ENCODE measurements around the gene TMEM181. TPM values are rescaled to one million over a fixed set of nuclear protein-coding genes. Genes with fewer than 3 reads are reported as not detected.

Gene TMEM181
- total RNA-seq, 3 donors from 2014 or later: 17.0 to 29.3 (median 28.5) TPM

GRCh38 chr6:158635427-158636073 is 75.7 kb downstream of the TMEM181 start:
- no peaks in the 10 kb centered on the region for H3K4me1 ChIP-seq
- no peak for TF ChIP-seq POLR2A (IDR thresholded peaks at IDR 0.05)
- no peak for TF ChIP-seq CTCF (IDR thresholded peaks at IDR 0.05)
- TF ChIP-seq POLR2AphosphoS5 (IDR thresholded peaks at IDR 0.05): no peak
- H3K4me3 ChIP-seq: no peak overlapping the region
- no peaks in the 10 kb centered on the region for H3K36me3 ChIP-seq
- intact Hi-C loops (cut with DNase I; ENCODE audit: low total_unique reads): no loop called here
- no peaks in the 10 kb centered on the region for H3K9me3 ChIP-seq
- no peak for DNase-seq (ENCODE audit: low spot score in 2 of 2)
- H3K27ac ChIP-seq: no peak overlapping the region
- no peaks in the 10 kb centered on the region for H3K27me3 ChIP-seq

- TF ChIP-seq POLR2A (IDR thresholded peaks at IDR 0.05) (no peak), CTCF (IDR thresholded peaks at IDR 0.05) (no peak), POLR2AphosphoS5 (IDR thresholded peaks at IDR 0.05) (no peak)
- intact Hi-C loops (cut with DNase I; ENCODE audit: low total_unique reads): no loop called here
These were observed 76.9 kb downstream of the TMEM181 start for GRCh38 chr6:158636778-158637177.

DNA sequence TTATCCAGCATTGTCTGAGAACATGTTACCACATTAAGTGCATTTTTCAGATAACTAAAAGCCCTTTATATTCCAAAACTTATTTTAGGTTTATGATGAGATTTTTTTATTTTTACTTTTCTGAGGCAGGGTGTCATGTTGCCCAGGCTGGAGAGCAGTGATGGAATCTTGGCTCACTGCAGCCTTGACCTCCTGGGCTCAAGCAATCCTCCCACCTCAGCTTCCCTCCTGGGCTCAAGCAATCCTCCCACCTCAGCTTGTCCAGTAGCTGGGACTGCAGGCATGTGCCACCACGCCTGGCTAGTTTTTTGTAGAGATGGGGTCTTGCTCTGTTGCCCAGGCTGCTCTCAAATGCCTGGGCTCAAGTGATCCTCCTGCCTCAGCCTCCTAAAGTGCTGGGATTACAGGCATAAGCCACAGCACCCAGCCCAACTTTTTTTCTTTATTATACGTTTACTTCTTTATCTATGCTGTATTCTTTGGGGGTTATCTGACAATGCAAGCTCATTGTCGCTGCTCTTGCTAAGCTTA is 78.5 kb downstream of the TMEM181 start:
- intact Hi-C loops (cut with DNase I; ENCODE audit: low total_unique reads): no loop called here
- no peak overlapping the region for H3K4me3 ChIP-seq
- H3K27me3 ChIP-seq: no peaks in the 10 kb centered on the region
- no peaks in the 10 kb centered on the region for H3K36me3 ChIP-seq
- no peaks in the 10 kb centered on the region for H3K9me3 ChIP-seq
- H3K27ac ChIP-seq: no peak overlapping the region
- TF ChIP-seq CTCF (IDR thresholded peaks at IDR 0.05) (no peak), POLR2AphosphoS5 (IDR thresholded peaks at IDR 0.05) (no peak), POLR2A (IDR thresholded peaks at IDR 0.05) (no peak)
- peaks cover 4 to 11% of the 10 kb centered on the region in 2 donors for H3K4me1 ChIP-seq
- DNase-seq (ENCODE audit: low spot score in 2 of 2): no peak

More at GRCh38 chr6:158636778-158637177, 76.9 kb downstream of the TMEM181 start:
- Histone ChIP-seq H3K9me3 (no peaks in the 10 kb centered on the region), H3K4me1 (peaks cover 0 to under 1% of the 10 kb centered on the region in 2 donors), H3K27ac (no peak overlapping the region), H3K36me3 (no peaks in the 10 kb centered on the region), H3K27me3 (no peaks in the 10 kb centered on the region), H3K4me3 (no peak overlapping the region)
- DNase-seq (ENCODE audit: low spot score in 2 of 2): no peak

- Histone ChIP-seq H3K9me3 (no peaks in the 10 kb centered on the region), H3K4me3 (no peak overlapping the region), H3K4me1 (peaks cover 4 to 11% of the 10 kb centered on the region in 2 donors), H3K36me3 (no peaks in the 10 kb centered on the region), H3K27me3 (no peaks in the 10 kb centered on the region), H3K27ac (no peak overlapping the region)
- no peak for DNase-seq (ENCODE audit: low spot score in 2 of 2)
- intact Hi-C loops (cut with DNase I; ENCODE audit: low total_unique reads): no loop called here
- TF ChIP-seq POLR2A (IDR thresholded peaks at IDR 0.05): no peak
- TF ChIP-seq CTCF (IDR thresholded peaks at IDR 0.05): no peak
- TF ChIP-seq POLR2AphosphoS5 (IDR thresholded peaks at IDR 0.05): no peak
These were observed 79.2 kb downstream of the TMEM181 start for GRCh38 chr6:158639056-158639455.

DNA sequence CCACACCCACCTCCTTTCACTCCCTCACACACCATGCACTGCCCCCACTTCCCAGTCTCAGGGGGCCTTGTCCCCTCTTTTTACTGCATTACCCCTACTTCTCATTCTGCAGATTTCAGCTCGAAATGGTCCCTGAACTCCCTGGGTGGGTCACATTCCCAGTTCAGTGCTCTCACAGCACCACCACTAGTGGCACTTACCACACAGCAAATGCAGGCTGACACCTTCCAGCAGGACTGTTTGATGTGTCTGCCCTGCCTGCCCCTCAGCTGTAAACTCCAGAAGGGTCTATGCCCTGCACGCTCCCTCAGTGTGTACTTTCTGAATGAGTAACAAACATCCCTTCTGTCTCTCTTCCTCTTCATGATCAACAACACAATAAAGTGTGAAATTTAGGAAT is 80.6 kb downstream of the TMEM181 start:
- no peak overlapping the region for H3K4me3 ChIP-seq
- no peak for DNase-seq (ENCODE audit: low spot score in 2 of 2)
- no peaks in the 10 kb centered on the region for H3K9me3 ChIP-seq
- intact Hi-C loops (cut with DNase I; ENCODE audit: low total_unique reads): no loop called here
- TF ChIP-seq POLR2AphosphoS5 (IDR thresholded peaks at IDR 0.05): no peak
- TF ChIP-seq POLR2A (IDR thresholded peaks at IDR 0.05): no peak
- no peak for TF ChIP-seq CTCF (IDR thresholded peaks at IDR 0.05)
- H3K36me3 ChIP-seq: no peaks in the 10 kb centered on the region
- H3K4me1 ChIP-seq: peaks cover 4 to 11% of the 10 kb centered on the region in 2 donors
- no peak overlapping the region for H3K27ac ChIP-seq
- no peaks in the 10 kb centered on the region for H3K27me3 ChIP-seq

All from breast epithelium (tissue), 4 donors.